Activated CD8-positive, alpha-beta T cell treated with anti-CD3 and anti-CD28 coated beads for 36 hours (primary cell): ENCODE data around the gene SLC17A3. TPM values are rescaled to one million over a fixed set of nuclear protein-coding genes. Genes with fewer than 3 reads are reported as not detected.

ENCODE experiments used
- ATAC-seq: fragments of 200-7000 bp; cut with Tn5 transposase; one replicate; pipeline ENCODE4 v1.10.0; 2021; ENCODE audit warnings: mild to moderate bottlenecking, moderate library complexity
- CTCF ChIA-PET: fragments of 350-600 bp; sonication (Branson Sonifier 250); formaldehyde crosslinking; loops from one replicate; lab custom pipeline; 2021; ENCODE audit warnings: antibody characterized with exemption; lab: Charles Lee
- POLR2A ChIA-PET: fragments of 350-600 bp; sonication (Branson Sonifier 250); formaldehyde crosslinking; loops from one replicate; lab custom pipeline; 2021; ENCODE audit warnings: antibody characterized with exemption; lab: Charles Lee
- DNase-seq: peaks from one replicate; pipeline ENCODE4 v3.0.0-alpha.2; 2020
- H3K27ac Mint-ChIP-seq: one replicate; pipeline ENCODE4 v1.8.0; 2021; ENCODE audit warnings: mild to moderate bottlenecking, mixed read lengths
- H3K27me3 Mint-ChIP-seq: one replicate; pipeline ENCODE4 v1.8.0; 2021; ENCODE audit warnings: mixed read lengths
- H3K36me3 Mint-ChIP-seq: one replicate; pipeline ENCODE4 v1.8.0; 2021; ENCODE audit warnings: low read depth, mixed read lengths
- H3K4me1 Mint-ChIP-seq: one replicate; pipeline ENCODE4 v1.8.0; 2021; ENCODE audit warnings: low read depth, mixed read lengths
- H3K4me3 Mint-ChIP-seq: one replicate; pipeline ENCODE4 v1.8.0; 2021; ENCODE audit warnings: mild to moderate bottlenecking, moderate library complexity, mixed read lengths
- H3K9me3 Mint-ChIP-seq: one replicate; pipeline ENCODE4 v1.8.0; 2021; ENCODE audit warnings: mixed read lengths
- intact Hi-C: fragments of 100-400 bp; cut with micrococcal nuclease; formaldehyde crosslinking; loops from one replicate; pipeline ENCODE4 v1.10.0; 2022
- total RNA-seq, 2 experiments: library from RNA; stranded (reverse); gene quantifications; one replicate each; pipeline ENCODE4 v1.2.3, GENCODE V29; 2021
- TF ChIP-seq, protein P1 (sequence below): fragments of 200-600 bp; IDR thresholded peaks from one replicate; pipeline ENCODE4 v1.8.0; 2022; ENCODE audit warnings: antibody characterized with exemption, mild to moderate bottlenecking

Gene SLC17A3
- total RNA-seq, 2 experiments from 2014 or later = not detected

GRCh38 chr6:25898289-25898977, 24.4 kb upstream of the SLC17A3 start:
- H3K9me3 Mint-ChIP-seq = no peaks in the 10 kb centered on the region
- H3K4me3 Mint-ChIP-seq = no peak overlapping the region
- DNase-seq (no peak), ATAC-seq (no peak)
- peaks cover 2% of the 10 kb centered on the region for H3K4me1 Mint-ChIP-seq
- peaks cover 5% of the 10 kb centered on the region for H3K27me3 Mint-ChIP-seq
- intact Hi-C loops = no loop called here
- H3K36me3 Mint-ChIP-seq = no peaks in the 10 kb centered on the region
- ChIA-PET CTCF (interaction anchor here (0.7 to 3.1 kb wide), 3 partner anchors 16 to 94 kb away, joined by 3 to 15 read pairs (median 10); no protein-coding TSS in a partner anchor), POLR2A (interaction anchor here (0.9 kb wide), 1 partner anchor 9 kb away, joined by 4 read pairs; no protein-coding TSS in a partner anchor)
- TF ChIP-seq, protein P1, sequence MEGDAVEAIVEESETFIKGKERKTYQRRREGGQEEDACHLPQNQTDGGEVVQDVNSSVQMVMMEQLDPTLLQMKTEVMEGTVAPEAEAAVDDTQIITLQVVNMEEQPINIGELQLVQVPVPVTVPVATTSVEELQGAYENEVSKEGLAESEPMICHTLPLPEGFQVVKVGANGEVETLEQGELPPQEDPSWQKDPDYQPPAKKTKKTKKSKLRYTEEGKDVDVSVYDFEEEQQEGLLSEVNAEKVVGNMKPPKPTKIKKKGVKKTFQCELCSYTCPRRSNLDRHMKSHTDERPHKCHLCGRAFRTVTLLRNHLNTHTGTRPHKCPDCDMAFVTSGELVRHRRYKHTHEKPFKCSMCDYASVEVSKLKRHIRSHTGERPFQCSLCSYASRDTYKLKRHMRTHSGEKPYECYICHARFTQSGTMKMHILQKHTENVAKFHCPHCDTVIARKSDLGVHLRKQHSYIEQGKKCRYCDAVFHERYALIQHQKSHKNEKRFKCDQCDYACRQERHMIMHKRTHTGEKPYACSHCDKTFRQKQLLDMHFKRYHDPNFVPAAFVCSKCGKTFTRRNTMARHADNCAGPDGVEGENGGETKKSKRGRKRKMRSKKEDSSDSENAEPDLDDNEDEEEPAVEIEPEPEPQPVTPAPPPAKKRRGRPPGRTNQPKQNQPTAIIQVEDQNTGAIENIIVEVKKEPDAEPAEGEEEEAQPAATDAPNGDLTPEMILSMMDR = no peak
- no peak overlapping the region for H3K27ac Mint-ChIP-seq

DNA sequence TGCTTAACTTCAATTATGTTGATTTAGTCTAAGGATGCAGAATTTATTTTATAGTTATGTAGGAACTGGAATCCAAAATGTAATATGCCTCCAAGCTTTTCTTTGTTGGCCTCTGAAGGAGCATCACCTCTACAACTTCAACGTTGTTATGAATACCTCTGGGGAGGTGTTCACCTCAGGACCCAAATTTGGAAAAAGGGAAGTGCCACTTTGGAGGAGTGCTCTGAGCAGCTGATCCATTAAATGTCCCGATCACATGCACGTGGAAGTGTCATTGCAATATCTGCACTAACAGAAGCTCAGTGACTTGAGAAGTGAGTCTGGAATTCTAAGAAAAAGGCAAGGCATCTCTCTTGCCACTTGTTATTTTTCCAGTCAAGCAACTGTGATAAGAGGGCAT, 22.2 kb upstream of the SLC17A3 start:
- Mint-ChIP-seq H3K27me3 (peaks cover 2% of the 10 kb centered on the region), H3K9me3 (no peaks in the 10 kb centered on the region), H3K27ac (no peak overlapping the region), H3K4me1 (peaks cover 2% of the 10 kb centered on the region), H3K4me3 (no peak overlapping the region), H3K36me3 (no peaks in the 10 kb centered on the region)
- POLR2A ChIA-PET = no interaction called here
- intact Hi-C loops = no loop called here
- ATAC-seq = no peak
- CTCF ChIA-PET = no interaction called here
- TF ChIP-seq, protein P1 = no peak
- DNase-seq = no peak

- ATAC-seq (no peak), DNase-seq (no peak)
- Mint-ChIP-seq H3K9me3 (no peaks in the 10 kb centered on the region), H3K36me3 (no peaks in the 10 kb centered on the region), H3K4me3 (no peak overlapping the region), H3K27ac (no peak overlapping the region), H3K27me3 (peaks cover 1% of the 10 kb centered on the region), H3K4me1 (peaks cover under 1% of the 10 kb centered on the region)
- TF ChIP-seq, protein P1 = no peak
- ChIA-PET CTCF (no interaction called here), POLR2A (no interaction called here)
- intact Hi-C loops = no loop called here
These were observed 21.7 kb upstream of the SLC17A3 start for GRCh38 chr6:25895771-25896170.

- Mint-ChIP-seq H3K4me3 (no peak overlapping the region), H3K36me3 (no peaks in the 10 kb centered on the region), H3K27me3 (peaks cover 1% of the 10 kb centered on the region), H3K9me3 (no peaks in the 10 kb centered on the region), H3K27ac (no peak overlapping the region), H3K4me1 (no peaks in the 10 kb centered on the region)
- TF ChIP-seq, protein P1 = no peak
- ChIA-PET POLR2A (no interaction called here), CTCF (interaction anchor here (0.6 to 1.6 kb wide), 5 partner anchors 10 to 337 kb away, joined by 3 to 4 read pairs (median 3); no protein-coding TSS in a partner anchor)
- ATAC-seq (no peak), DNase-seq (no peak)
- intact Hi-C loops = no loop called here
These were observed 19.7 kb upstream of the SLC17A3 start for GRCh38 chr6:25893778-25894177.

GRCh38 chr6:25892877-25893276, 18.8 kb upstream of the SLC17A3 start:
- intact Hi-C loops = no loop called here
- DNase-seq (no peak), ATAC-seq (no peak)
- ChIA-PET CTCF (interaction anchor here (1.0 to 1.6 kb wide), 3 partner anchors 9 to 337 kb away, joined by 3 to 4 read pairs (median 3); no protein-coding TSS in a partner anchor), POLR2A (no interaction called here)
- Mint-ChIP-seq H3K27me3 (peaks cover 1% of the 10 kb centered on the region), H3K4me1 (no peaks in the 10 kb centered on the region), H3K4me3 (no peak overlapping the region), H3K36me3 (no peaks in the 10 kb centered on the region), H3K27ac (no peak overlapping the region), H3K9me3 (no peaks in the 10 kb centered on the region)
- TF ChIP-seq, protein P1 = no peak
